VCaP (cell line): Measurements from ENCODE around the gene BCL7B.

Experiments used
- H3K27ac ChIP-seq: fragments of 450-650 bp; 2 replicates; pipeline ENCODE4 v1.5.1; 2017
- TF ChIP-seq, protein P1 (sequence below): fragments of 450-650 bp; conservative IDR thresholded peaks from 2 replicates; pipeline ENCODE4 v1.5.1; 2017; ENCODE audit warnings: mild to moderate bottlenecking, moderate library complexity

The BCL7B gene

DNA sequence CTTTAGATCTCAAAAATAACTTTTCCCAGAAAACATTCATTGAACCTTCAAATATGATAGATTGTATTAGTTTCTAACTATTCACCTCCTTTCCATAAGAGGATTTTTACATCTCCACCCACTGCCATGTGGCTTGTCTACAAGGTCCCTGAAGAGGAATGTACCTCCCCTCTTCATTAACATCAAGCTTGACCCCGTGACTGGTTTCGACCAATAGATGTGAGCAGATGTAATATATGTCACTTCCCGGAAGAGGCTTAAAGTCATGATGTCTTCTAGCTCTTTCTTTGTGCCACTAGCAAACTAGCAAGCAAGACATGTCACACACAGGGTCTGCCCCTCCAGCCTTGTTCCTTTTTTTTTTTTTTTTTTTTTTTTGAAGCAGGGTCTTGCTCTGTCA lies 42.3 kb downstream of the BCL7B start:
- TF ChIP-seq, protein P1, sequence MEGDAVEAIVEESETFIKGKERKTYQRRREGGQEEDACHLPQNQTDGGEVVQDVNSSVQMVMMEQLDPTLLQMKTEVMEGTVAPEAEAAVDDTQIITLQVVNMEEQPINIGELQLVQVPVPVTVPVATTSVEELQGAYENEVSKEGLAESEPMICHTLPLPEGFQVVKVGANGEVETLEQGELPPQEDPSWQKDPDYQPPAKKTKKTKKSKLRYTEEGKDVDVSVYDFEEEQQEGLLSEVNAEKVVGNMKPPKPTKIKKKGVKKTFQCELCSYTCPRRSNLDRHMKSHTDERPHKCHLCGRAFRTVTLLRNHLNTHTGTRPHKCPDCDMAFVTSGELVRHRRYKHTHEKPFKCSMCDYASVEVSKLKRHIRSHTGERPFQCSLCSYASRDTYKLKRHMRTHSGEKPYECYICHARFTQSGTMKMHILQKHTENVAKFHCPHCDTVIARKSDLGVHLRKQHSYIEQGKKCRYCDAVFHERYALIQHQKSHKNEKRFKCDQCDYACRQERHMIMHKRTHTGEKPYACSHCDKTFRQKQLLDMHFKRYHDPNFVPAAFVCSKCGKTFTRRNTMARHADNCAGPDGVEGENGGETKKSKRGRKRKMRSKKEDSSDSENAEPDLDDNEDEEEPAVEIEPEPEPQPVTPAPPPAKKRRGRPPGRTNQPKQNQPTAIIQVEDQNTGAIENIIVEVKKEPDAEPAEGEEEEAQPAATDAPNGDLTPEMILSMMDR = no peak
- no peak overlapping the region for H3K27ac ChIP-seq

GRCh38 chr7:73512018-73512780 lies 45.3 kb downstream of the BCL7B start:
- TF ChIP-seq, protein P1 = no peak

GRCh38 chr7:73509463-73509862 lies 48.0 kb downstream of the BCL7B start:
- TF ChIP-seq, protein P1 = no peak
- peak overlapping the region; percentile 44 for H3K27ac ChIP-seq

More at GRCh38 chr7:73512018-73512780, 45.3 kb downstream of the BCL7B start:
- H3K27ac ChIP-seq = no peak overlapping the region

DNA sequence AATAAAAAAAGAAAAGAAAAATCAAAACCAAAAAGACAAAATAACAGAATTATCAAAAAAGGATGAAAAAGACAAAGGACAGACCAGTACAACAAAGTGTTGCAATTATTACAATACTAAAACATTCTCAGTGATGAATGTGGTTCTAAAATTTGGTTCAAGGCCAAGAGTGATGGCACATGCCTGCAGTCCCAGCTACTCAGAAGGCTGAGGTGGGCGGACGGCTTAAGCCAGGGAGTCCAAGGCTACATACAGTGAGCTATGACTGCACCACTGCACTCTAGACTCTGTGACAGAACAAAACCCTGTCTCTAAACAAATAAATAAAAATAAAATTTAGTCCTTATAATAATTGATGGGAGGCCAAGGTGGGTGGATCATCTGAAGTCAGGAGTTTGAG lies 49.9 kb downstream of the BCL7B start:
- TF ChIP-seq, protein P1 = no peak
- H3K27ac ChIP-seq = no peak overlapping the region

DNA sequence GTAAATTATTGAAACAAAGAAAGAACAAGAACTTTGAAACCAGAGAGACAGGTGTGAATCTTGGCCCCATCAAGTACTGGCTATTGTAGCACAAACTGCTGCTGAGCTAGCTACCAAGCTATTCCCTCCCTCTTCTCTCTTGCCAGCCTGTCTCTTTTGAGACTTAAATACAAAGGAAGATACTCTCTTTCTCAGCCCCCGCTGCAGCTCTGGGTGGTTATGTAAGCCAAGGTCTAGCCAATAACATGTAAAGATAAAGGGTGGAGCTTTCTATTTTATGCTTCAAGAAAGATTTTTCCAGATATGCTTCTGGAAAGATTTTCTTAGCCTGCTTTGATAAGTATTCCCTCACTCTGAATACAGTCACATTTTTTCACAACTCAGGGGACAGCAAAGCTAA lies 52.6 kb downstream of the BCL7B start:
- no peak overlapping the region for H3K27ac ChIP-seq
- TF ChIP-seq, protein P1 = no peak

GRCh38 chr7:73504017-73504416 lies 53.5 kb downstream of the BCL7B start:
- TF ChIP-seq, protein P1 = no peak

GRCh38 chr7:73503229-73503628 lies 54.3 kb downstream of the BCL7B start:
- TF ChIP-seq, protein P1 = no peak
- H3K27ac ChIP-seq = no peak overlapping the region

More at GRCh38 chr7:73504017-73504416, 53.5 kb downstream of the BCL7B start:
- H3K27ac ChIP-seq = no peak overlapping the region
